Hematopoietic multipotent progenitor cell treated with erythropoietin and hydrocortisone succinate and interleukin-3 and kit ligand, for 4 days (in vitro differentiated cells): ENCODE data around the gene EIF2S1.
"Not testable (repeated sequence)": the region's sequence is repeated elsewhere in the genome, so short reads cannot be mapped to it uniquely, and the experiment has no call there.

Experiments
- DNase-seq: peaks from one replicate; pipeline ENCODE4 v3.0.0-alpha.2; 2015

Gene EIF2S1

GRCh38 chr14:67359775-67360469, at the start of gene EIF2S1, which contains the start of gene ATP6V1D:
Gene EIF2S1, plus strand, starts transcription at chr14:67360328. Its CDS starts 4,440 bp downstream, at chr14:67364768.
Gene ATP6V1D, minus strand, starts transcription at chr14:67359804. Its CDS starts 106 bp downstream, at chr14:67359698.
- DNase-seq = peak; percentile 100

DNA sequence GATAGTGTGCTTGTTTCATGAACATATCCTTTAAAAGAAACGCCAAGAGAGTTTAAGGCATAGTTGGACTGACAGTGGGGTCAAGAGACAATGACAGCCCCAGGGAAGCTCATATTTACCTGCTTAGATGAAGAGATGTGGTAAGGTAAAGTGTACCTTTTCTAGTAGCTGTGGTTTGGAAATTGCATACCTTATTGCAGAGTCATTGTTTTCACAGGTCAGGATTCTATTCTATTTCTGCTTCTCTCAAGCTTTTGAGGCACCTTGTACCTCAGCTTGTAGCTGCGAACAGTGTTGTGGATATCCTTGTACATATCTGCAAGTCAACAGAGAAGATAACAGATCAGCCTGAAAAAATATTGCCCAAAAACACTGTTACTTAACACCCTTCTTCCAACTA, 48.3 kb upstream of the EIF2S1 start:
- no peak for DNase-seq

DNA sequence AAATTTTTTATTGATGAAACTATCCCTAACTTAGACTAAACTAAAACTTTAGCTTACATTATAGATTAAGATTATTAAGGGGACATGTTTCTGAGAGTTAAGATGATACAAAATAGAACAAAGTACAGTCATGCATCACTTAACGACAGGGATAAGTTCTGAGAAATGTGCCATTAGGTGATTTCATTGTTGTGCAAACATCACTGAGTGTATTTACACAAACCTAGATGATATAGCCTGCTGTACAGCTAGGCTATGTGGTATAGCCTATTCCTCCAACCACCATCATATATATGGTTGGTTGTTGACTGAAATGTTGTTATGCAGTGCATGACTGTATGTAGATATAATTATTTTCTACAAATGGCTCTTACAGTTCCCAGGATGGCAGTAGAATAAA, 47.0 kb upstream of the EIF2S1 start:
- no peak for DNase-seq

DNA sequence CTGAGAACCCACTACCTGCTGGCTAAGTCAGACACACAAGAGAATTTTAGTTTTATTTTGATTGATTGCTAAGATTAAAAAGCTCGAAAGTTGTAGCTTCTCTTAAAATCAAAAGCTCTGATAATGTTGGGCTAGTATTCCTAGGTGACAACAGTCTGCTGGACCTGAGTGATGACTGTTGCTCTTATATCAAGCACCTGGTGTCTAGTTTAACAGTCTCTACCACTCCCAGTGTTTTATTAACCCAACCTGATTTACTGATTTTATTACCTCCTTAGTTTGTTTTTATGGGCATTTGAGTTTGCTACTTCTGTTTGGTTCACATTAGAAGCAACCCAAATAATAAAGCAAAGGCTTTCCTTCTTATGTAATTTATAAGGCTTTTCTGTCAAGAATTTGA, 42.3 kb upstream of the EIF2S1 start:
- DNase-seq = no peak

DNA sequence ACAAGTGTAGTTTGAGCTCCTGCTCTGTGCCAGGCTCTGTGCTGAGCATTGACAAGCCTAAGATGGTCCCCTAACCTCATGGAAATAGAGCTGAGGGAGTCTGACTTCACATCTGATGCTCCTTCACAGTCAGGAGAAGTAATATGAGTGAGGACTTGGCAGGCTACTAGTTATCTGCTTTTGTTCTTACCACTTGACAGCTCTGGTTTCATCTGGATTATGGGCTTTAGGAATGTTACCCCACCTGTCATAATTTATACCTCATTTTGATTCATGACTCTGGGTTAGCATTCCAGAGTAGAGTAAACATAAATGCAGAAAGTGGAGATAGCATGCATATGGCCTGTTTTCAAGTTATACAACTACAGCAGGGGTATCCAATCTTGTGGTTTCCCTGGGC, 41.0 kb upstream of the EIF2S1 start:
- DNase-seq = no peak

- DNase-seq = not testable (repeated sequence)
These were observed 30.5 kb upstream of the EIF2S1 start for GRCh38 chr14:67329666-67330065.

GRCh38 chr14:67331368-67332125, 28.6 kb upstream of the EIF2S1 start:
- DNase-seq = no peak

DNA sequence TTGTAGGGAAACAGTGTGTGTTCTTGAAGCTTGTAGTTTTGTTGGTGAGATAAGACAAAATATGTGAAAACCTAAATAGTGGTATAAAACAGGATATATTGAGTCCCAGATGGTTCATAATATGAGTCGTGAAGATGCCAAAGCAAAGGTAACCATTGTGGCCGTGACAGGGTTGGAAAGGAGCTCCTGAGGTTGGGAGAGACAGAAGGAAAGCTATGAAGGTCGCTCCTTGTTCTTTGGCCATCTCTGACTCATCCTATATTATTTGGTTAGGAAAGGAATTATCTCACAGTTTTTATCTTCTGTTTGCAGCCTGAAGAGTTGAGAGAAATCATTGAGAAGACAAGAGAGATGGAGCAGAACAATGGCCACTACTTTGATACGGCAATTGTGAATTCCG, 27.7 kb upstream of the EIF2S1 start:
- DNase-seq = no peak

GRCh38 chr14:67335781-67336180, 24.3 kb upstream of the EIF2S1 start:
- peak; percentile 61 for DNase-seq

- not testable (repeated sequence) for DNase-seq
These were observed 18.9 kb upstream of the EIF2S1 start for GRCh38 chr14:67341231-67341630.

DNA sequence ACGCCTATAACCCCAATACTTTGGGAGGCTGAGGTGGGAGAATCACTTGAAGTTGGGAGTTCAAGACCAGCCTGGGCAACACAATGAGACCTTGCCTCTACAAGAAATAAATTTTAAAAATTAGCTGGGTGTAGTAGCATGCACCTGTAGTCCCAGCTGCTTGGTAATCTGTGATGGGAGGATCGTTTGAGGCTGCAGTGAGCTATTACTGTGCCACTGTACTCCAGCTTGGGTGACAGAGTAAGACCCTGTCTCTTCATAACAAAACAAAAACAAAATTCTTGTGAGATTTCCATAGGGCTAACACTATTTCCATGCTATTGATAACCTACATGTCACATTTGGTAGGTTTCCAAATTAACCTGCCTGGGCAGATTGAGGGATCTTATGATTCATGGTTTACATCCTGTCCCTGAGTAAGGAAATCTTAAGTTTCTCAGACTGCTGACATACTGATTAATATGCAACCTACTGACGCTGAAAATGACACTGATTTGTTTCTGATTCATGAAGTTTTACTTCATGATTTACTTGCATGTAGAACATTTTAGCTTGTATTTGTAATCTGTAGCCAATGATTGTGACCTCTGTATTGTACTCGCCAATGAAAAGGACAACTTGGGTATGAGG, 16.4 kb upstream of the EIF2S1 start:
- DNase-seq = no peak

- no peak for DNase-seq
These were observed 14.5 kb upstream of the EIF2S1 start for GRCh38 chr14:67345583-67345982.

DNA sequence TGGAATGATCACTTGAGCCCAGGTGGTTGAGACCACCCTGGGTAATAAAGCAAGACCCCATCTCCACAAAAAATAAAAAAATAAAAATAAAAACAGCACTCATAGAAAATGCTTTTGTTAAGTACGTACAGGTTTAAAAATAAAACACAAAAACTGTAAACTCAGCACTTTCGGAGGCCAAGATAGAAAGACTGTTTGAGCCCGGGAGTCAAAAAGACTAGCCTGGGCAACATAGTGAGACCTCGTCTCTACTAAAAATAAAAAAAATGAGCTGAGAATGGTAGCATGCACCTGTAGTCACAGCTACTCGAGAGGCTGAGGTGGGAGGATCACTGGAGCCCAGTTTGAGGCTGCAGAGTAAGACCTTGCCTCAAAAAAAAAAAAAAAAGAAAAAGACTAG, 8.1 kb upstream of the EIF2S1 start:
- DNase-seq = no peak

DNA sequence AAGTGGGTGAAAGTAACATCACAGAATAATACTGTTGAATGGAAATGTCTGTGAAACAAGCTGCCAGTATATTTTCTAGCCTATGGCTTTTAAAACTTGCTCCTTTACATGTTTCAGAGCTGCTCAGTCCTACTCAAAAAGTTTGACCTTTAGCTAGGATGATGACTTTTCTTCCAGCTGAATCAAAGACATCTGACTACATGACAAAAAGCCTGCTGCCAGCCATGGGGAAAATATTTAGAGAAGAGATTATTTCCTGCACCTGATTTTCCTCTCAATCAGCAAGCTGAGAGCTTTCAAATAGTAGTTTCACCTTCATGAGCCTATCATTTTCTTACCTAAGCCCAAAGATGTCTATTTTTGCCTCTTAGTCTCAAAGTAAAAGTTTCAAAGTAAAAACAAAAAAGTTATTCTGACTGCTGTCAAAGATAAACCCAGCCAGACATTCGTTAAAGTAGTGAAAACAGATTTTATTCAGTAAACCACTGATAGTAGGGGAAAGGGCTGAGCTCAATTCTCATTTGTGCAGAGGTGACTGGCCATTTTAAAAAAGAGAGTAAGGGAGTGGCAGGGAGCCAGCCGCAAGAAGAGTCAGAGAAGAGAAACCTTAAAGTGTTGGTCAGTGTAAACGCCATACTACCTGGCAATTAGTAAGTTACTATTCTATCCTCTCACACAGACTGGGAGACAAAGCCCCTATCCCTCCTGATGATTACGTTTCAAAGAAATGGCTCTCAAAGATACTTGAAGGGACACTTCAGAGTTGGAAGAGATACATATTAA, 2.8 kb upstream of the EIF2S1 start:
- DNase-seq = no peak

- no peak for DNase-seq
These were observed 2.2 kb upstream of the EIF2S1 start for GRCh38 chr14:67357969-67358354.

GRCh38 chr14:67358924-67359774, 979 bp upstream of the EIF2S1 start:
- peak; percentile 23 for DNase-seq

- peak; percentile 41 for DNase-seq
These were observed 510 bp downstream of the EIF2S1 start for GRCh38 chr14:67360470-67361206.

- DNase-seq = no peak
These were observed 5.3 kb downstream of the EIF2S1 start for GRCh38 chr14:67365476-67365875.

DNA sequence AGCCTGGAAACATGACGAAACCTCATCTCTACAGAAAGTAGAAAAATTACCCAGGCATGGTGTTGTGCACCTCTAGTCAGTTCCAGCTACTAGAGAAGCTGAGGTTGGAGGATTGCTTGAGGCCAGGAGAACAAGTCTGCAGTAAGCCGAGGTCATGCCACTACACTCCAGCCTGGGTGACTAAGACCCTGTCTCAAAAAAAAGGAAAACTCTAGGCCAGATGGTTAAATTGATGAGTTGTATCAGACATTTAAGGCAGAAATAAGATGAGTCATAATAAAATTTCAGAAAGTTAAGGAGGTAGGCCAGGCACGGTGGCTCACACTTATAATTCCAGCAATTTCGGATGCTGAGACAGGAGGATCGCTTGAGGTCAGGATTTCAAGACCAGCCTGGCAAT, 10.7 kb downstream of the EIF2S1 start:
- DNase-seq = no peak

- peak; percentile 27 for DNase-seq
These were observed 11.4 kb downstream of the EIF2S1 start for GRCh38 chr14:67371247-67372148.
